GM23248 (cell line): Measurements from ENCODE around the gene CHDH. TPM values are rescaled to one million over a fixed set of nuclear protein-coding genes. Genes with fewer than 3 reads are reported as not detected.

Experiments used
- DNase-seq: peaks from one replicate; pipeline ENCODE4 v3.0.0-alpha.2; 2015
- H2AFZ ChIP-seq: fragments of 200-600 bp; sonication (generic); 2 replicates; pipeline ENCODE4 v1.6.1; 2016; ENCODE audit warnings: antibody characterized with exemption
- H3F3A ChIP-seq: fragments of 200-600 bp; sonication (generic); 2 replicates; pipeline ENCODE4 v1.6.1; 2016; ENCODE audit warnings: mild to moderate bottlenecking, antibody characterized with exemption, mixed run types; ENCODE audit not compliant: insufficient read depth
- H3K27ac ChIP-seq: fragments of 200-600 bp; sonication (generic); 2 replicates; pipeline ENCODE4 v1.5.1; 2016; ENCODE audit warnings: mild to moderate bottlenecking
- H3K27me3 ChIP-seq: fragments of 200-600 bp; sonication (generic); replicated peaks from 2 replicates; pipeline ENCODE4 v1.6.1; 2016; ENCODE audit warnings: mild to moderate bottlenecking; ENCODE audit not compliant: insufficient read depth
- H3K36me3 ChIP-seq: fragments of 200-600 bp; sonication (generic); 2 replicates; pipeline ENCODE4 v1.6.1; 2016; ENCODE audit warnings: low read depth, mild to moderate bottlenecking
- H3K4me1 ChIP-seq: fragments of 200-600 bp; sonication (generic); 2 replicates; pipeline ENCODE4 v1.6.1; 2016; ENCODE audit warnings: mild to moderate bottlenecking; ENCODE audit not compliant: insufficient read depth
- H3K4me2 ChIP-seq: fragments of 200-600 bp; sonication (generic); one replicate; pipeline ENCODE4 v1.6.1; 2016; ENCODE audit warnings: mild to moderate bottlenecking; ENCODE audit not compliant: unreplicated experiment
- H3K4me3 ChIP-seq: fragments of 200-600 bp; sonication (generic); 2 replicates; pipeline ENCODE4 v1.5.1; 2016; ENCODE audit warnings: mild to moderate bottlenecking
- H3K79me2 ChIP-seq: fragments of 200-600 bp; sonication (generic); 2 replicates; pipeline ENCODE4 v1.6.1; 2016; ENCODE audit warnings: mild to moderate bottlenecking; ENCODE audit not compliant: insufficient read depth
- H3K9ac ChIP-seq: fragments of 200-600 bp; sonication (generic); 2 replicates; pipeline ENCODE4 v1.6.1; 2016; ENCODE audit warnings: mild to moderate bottlenecking
- H3K9me2 ChIP-seq: fragments of 200-600 bp; sonication (generic); 2 replicates; pipeline ENCODE4 v1.6.1; 2016; ENCODE audit warnings: mixed run types, mild to moderate bottlenecking, moderate library complexity; ENCODE audit not compliant: insufficient read depth
- H3K9me3 ChIP-seq: fragments of 200-600 bp; sonication (generic); one replicate; pipeline ENCODE4 v1.6.1; 2017; ENCODE audit warnings: low read depth
- H4K20me1 ChIP-seq: fragments of 200-600 bp; sonication (generic); 2 replicates; pipeline ENCODE4 v1.6.0; 2016; ENCODE audit not compliant: insufficient read depth
- EZH2 ChIP-seq: fragments of 200-600 bp; sonication (generic); IDR thresholded peaks from 2 replicates; pipeline ENCODE4 v1.6.1; 2018; ENCODE audit warnings: antibody characterized with exemption, mild to moderate bottlenecking; ENCODE audit not compliant: insufficient read depth, poor library complexity, severe bottlenecking
- EZH2phosphoT487 ChIP-seq: fragments of 200-600 bp; sonication (generic); IDR thresholded peaks from 2 replicates; pipeline ENCODE4 v1.6.1; 2018; ENCODE audit warnings: antibody characterized with exemption, moderate library complexity, mild to moderate bottlenecking, low read depth; ENCODE audit not compliant: insufficient read depth
- WGBS, 2 experiments: methylation state at CpG; one replicate each; pipeline ENCODE4 v1.1.6; 2015 to 2017; ENCODE audit warnings: low lambda C conversion rate in 2 of 2, low coverage in 1 of 2; ENCODE audit errors: missing lambda C conversion rate in 2 of 2; 5-methylcytosine and 5-hydroxymethylcytosine counted together
- in situ Hi-C: fragments of 300-500 bp; cut with MboI; formaldehyde crosslinking; loops from 2 replicates; pipeline ENCODE4 v1.15.0; 2020
- polyA plus RNA-seq: library from polyadenylated mRNA; unstranded; fragments of >200 nt; fragmentation: Nextera tagmentation; extraction: Ambion mirVana; gene quantifications from 2 replicates; pipeline ENCODE4 v1.2.1, GENCODE V29; 2016
- total RNA-seq: library from RNA; depleted of rRNA; stranded (reverse); fragments of >200 nt; shearing (Covaris generic); gene quantifications from 2 replicates; pipeline ENCODE4 v1.2.3, GENCODE V29; 2014

Gene CHDH
- total and polyA plus RNA-seq, 2 experiments from 2014 or later: 0.11 TPM; not detected in 1

DNA sequence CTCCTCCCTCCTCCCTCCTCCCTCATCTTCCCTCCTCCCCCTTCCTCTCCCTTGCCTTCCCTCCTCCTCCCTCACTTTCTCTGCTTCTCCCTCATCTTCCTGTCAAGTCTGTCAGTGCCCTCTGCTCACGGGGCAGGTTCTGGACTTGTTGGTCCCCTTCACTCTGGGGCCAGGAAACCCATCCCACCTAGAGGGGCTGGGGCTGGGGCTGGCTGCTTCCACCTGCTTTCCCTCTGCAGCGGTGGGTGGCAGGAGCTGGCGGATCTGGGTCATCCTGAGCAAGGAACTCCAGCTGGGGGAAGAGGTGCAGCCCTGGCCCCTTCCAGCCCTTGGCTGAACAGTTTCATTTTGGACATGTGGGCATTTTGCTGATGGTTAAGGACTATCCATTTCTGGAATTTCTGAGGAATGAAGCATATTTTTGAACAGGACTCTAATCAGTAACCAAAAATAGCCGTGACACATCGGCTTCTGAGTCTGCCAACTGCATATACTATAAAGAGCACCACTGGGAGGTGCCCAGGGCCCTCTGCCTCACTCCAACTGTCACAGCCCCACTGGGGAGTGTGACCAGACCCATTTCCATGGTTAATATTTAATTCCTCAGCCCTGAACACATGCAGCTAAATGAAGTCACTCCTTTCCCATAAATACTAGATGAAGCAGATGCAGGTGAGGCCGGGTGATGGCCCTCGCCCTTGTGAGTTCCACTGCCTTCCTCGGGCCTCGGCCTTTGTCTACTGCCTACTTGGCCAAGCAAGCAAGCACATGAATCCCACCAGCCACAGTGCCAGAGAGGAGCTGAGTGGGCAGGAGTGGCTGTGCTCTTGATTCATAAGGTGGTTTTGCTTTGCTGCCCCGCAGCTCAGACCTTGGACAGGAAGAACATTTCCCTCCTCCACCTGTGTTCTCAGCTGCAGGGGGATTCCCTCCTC is 39.8 kb downstream of the CHDH start:
- H3K9ac ChIP-seq: peak overlapping the region; percentile 56
- H3K27ac ChIP-seq: peak overlapping the region; percentile 84
- no peaks in the 10 kb centered on the region for H3K27me3 ChIP-seq
- no peaks in the 10 kb centered on the region for H3K9me2 ChIP-seq
- no peaks in the 10 kb centered on the region for H3K9me3 ChIP-seq
- peak overlapping the region; percentile 62 for H3K4me2 ChIP-seq
- in situ Hi-C loops: no loop called here
- 63 to 65% methylated on average over 10 of the region's 10 CpGs for WGBS, 2 experiments
- no peaks in the 10 kb centered on the region for H3K79me2 ChIP-seq
- 0 out of 2 replicates have a peak, but pooled peaks cover 3% of the 10 kb centered on the region for H3F3A ChIP-seq
- DNase-seq: peak; percentile 94
- H4K20me1 ChIP-seq: no peaks in the 10 kb centered on the region
- peaks cover 29% of the 10 kb centered on the region for H3K4me1 ChIP-seq
- TF ChIP-seq EZH2phosphoT487 (no peak), EZH2 (no peak)
- peak overlapping the region; percentile 53 for H2AFZ ChIP-seq
- H3K4me3 ChIP-seq: peak overlapping the region; percentile 58
- no peaks in the 10 kb centered on the region for H3K36me3 ChIP-seq

DNA sequence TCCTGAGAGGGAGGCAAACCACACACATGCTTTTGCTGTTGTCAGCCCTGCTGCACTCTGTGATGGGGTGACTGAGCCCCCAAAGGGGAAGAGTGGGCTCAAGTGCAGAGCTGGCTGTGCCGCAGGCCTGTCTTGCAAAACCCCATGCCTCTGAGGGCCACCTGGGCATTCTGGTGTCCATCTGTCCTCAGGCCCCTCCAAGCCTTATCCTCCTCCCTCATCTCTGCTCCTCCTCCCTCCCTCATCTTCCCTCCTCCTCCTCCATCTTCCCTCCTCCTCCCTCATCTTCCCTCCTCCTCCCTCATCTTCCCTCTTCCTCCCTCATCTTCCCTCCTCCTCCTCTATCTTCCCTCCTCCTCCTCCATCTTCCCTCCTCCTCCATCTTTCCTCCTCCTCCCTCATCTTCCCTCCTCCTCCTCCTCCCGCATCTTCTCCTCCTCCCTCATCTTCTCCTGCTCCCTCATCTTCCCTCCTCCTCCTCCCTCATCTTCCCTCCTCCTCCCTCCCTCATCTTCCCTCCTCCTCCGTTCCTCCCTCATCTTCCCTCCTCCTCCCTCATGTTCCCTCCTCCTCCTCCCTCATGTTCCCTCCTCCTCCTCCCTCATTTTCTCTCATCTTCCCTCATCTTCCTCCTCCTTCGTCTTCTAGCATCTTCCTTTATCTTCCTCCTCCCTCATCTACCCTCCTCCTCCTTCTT is 40.6 kb downstream of the CHDH start:
- peak overlapping the region; percentile 65 for H3K4me2 ChIP-seq
- H3K79me2 ChIP-seq: no peaks in the 10 kb centered on the region
- H3F3A ChIP-seq: 0 out of 2 replicates have a peak, but pooled peaks cover 3% of the 10 kb centered on the region
- no peaks in the 10 kb centered on the region for H3K36me3 ChIP-seq
- peaks cover 29% of the 10 kb centered on the region for H3K4me1 ChIP-seq
- H2AFZ ChIP-seq: peak overlapping the region; percentile 70; the same call in 1 of the 2 replicates
- no peak for DNase-seq
- no peaks in the 10 kb centered on the region for H3K9me2 ChIP-seq
- H3K9ac ChIP-seq: peak overlapping the region; percentile 56
- 76 to 83% methylated on average over 2 to 4 of the region's 4 CpGs for WGBS, 2 experiments
- H3K27me3 ChIP-seq: no peaks in the 10 kb centered on the region
- no peaks in the 10 kb centered on the region for H3K9me3 ChIP-seq
- H4K20me1 ChIP-seq: no peaks in the 10 kb centered on the region
- H3K27ac ChIP-seq: peak overlapping the region; percentile 84
- in situ Hi-C loops: no loop called here
- peak overlapping the region; percentile 58; the same call in 1 of the 2 replicates for H3K4me3 ChIP-seq
- TF ChIP-seq EZH2phosphoT487 (no peak), EZH2 (no peak)

DNA sequence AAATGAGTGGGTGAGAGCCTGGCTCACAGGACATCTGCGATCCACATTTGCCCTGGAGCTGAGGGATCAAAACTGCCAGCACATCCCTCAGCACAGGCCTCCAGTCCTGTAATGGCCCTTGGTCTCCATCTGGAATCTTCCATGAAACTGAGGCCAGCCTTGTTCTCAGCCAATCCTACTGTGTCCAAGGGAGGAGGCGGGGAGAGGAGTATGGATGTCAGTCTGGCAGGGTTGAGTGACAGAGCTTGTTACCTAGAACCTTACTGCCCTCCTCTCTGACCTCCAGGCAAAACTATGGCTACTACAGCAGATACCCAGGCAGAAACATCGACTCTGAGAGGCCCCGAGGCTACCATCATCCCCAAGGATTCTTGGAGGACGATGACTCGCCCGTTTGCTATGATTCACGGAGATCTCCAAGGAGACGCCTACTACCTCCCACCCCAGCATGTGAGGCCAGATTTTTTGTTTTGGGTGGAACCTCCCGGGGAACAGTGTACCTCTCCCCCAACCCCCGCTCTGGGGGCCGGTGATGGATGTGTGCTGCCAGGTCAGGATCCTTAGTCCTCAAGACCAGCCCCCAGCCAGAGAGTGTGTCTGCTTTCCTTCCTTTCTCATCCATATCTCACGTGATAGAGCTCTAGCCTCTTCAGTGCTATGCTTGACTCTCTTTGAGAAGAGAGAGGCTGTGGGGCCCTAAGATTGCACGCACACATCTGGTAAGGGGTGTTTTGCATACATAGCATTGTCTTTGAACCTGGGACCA is 41.3 kb downstream of the CHDH start:
- no peaks in the 10 kb centered on the region for H4K20me1 ChIP-seq
- no peaks in the 10 kb centered on the region for H3K27me3 ChIP-seq
- H3K4me1 ChIP-seq: peaks cover 29% of the 10 kb centered on the region
- peak overlapping the region; percentile 32 for H3K9ac ChIP-seq
- H3K27ac ChIP-seq: peak overlapping the region; percentile 84
- H3K9me3 ChIP-seq: no peaks in the 10 kb centered on the region
- peak; percentile 96 for DNase-seq
- H3K4me3 ChIP-seq: no peak overlapping the region
- TF ChIP-seq EZH2phosphoT487 (no peak), EZH2 (no peak)
- 22 to 26% methylated on average over 14 of the region's 14 CpGs for WGBS, 2 experiments
- H2AFZ ChIP-seq: peak overlapping the region; percentile 70
- H3K9me2 ChIP-seq: no peaks in the 10 kb centered on the region
- no peaks in the 10 kb centered on the region for H3K36me3 ChIP-seq
- in situ Hi-C loops: no loop called here
- H3F3A ChIP-seq: 0 out of 2 replicates have a peak, but pooled peaks cover 3% of the 10 kb centered on the region
- H3K4me2 ChIP-seq: peak overlapping the region; percentile 65
- H3K79me2 ChIP-seq: no peaks in the 10 kb centered on the region
